Astrocyte (in vitro differentiated cells and primary cell): ENCODE measurements around the gene ANAPC7.

Experiments used
- EZH2 ChIP-seq: IDR thresholded peaks from 2 replicates; pipeline ENCODE4 v1.6.1; 2012; ENCODE audit warnings: mild to moderate bottlenecking, low read length, inconsistent platforms; ENCODE audit not compliant: insufficient read depth
- TF ChIP-seq, protein P1 (sequence below): IDR thresholded peaks from 2 replicates; pipeline ENCODE4 v1.5.1; 2011; ENCODE audit warnings: low read depth, mild to moderate bottlenecking, inconsistent platforms, low read length, moderate library complexity; ENCODE audit not compliant: insufficient read depth

DNA sequence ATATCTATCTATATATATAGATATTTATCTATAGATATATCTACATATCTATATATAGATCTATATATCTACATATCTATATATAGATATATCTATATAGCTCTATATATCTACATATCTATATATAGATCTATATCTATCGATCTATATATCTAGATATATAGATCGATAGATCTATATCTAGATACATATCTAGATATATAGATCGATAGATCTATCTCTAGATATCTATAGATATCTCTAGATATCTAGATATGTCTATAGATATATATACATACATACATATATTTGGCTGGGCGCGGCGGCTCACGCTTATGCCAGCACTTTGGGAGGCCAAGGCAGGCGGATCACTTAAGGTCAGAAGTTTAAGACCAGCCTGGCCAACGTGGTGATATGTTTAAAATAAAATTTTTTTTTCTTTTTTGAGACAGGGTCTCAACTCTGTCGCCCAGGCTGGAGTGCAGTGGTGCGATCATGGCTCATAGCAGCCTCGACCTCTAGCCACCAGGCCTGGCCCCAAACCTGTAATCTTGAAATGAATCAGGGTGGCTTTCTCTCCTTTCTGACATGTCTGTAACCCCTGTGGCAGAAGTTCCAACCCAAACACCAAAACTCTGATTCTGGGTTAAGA lies 28.6 kb upstream of the ANAPC7 start:
- TF ChIP-seq, protein P1, sequence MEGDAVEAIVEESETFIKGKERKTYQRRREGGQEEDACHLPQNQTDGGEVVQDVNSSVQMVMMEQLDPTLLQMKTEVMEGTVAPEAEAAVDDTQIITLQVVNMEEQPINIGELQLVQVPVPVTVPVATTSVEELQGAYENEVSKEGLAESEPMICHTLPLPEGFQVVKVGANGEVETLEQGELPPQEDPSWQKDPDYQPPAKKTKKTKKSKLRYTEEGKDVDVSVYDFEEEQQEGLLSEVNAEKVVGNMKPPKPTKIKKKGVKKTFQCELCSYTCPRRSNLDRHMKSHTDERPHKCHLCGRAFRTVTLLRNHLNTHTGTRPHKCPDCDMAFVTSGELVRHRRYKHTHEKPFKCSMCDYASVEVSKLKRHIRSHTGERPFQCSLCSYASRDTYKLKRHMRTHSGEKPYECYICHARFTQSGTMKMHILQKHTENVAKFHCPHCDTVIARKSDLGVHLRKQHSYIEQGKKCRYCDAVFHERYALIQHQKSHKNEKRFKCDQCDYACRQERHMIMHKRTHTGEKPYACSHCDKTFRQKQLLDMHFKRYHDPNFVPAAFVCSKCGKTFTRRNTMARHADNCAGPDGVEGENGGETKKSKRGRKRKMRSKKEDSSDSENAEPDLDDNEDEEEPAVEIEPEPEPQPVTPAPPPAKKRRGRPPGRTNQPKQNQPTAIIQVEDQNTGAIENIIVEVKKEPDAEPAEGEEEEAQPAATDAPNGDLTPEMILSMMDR = no peak
- TF ChIP-seq EZH2 = no peak
